HCT116 (cell line): ENCODE measurements around the gene GNG13. TPM values are rescaled to one million over a fixed set of nuclear protein-coding genes. Genes with fewer than 3 reads are reported as not detected.

ENCODE experiments used
- ATAC-seq: fragments of 200-7000 bp; cut with Tn5 transposase; 2 replicates; pipeline ENCODE4 v1.9.1; 2020; ENCODE audit warnings: mild to moderate bottlenecking, moderate library complexity
- BruUV-seq: library from RNA; stranded (reverse); fragments of 400-500 nt; replicated peaks from 2 replicates; lab custom pipeline; 2021; lab: Mats Ljungman, UMichigan
- CTCF ChIA-PET: fragments of 300-600 bp; sonication (Branson Sonifier 250); formaldehyde crosslinking; loops from one replicate; lab custom pipeline; 2021; ENCODE audit warnings: antibody characterized with exemption; lab: Charles Lee
- POLR2A ChIA-PET: fragments of 300-600, 350-600 bp; sonication (Branson Sonifier 250); formaldehyde crosslinking; loops from one replicate; lab custom pipeline; 2021; ENCODE audit warnings: antibody characterized with exemption; lab: Charles Lee
- RAD21 ChIA-PET, 2 experiments: fragments of 300-600 bp; sonication (Branson Sonifier 250); formaldehyde crosslinking; loops; one replicate each; lab custom pipeline; 2023; ENCODE audit warnings: low total read pairs in 2 of 2; ENCODE audit not compliant: uncharacterized antibody in 2 of 2, unreplicated experiment in 2 of 2, low non-redundant PET in 1 of 2; lab: Charles Lee
- DNase-seq: peaks from one replicate; pipeline ENCODE4 v3.0.0-alpha.2; 2010; ENCODE audit warnings: low read depth, low spot score
- H2AFZ ChIP-seq: fragments of 200-600 bp; shearing (Covaris generic), sonication (generic); 2 replicates; pipeline ENCODE4 v1.6.1; 2017; ENCODE audit warnings: low read depth, mixed run types, mixed read lengths, antibody characterized with exemption, low read length; ENCODE audit not compliant: poor library complexity, severe bottlenecking
- H3K27ac ChIP-seq: 2 replicates; pipeline ENCODE4 v1.5.1; 2012; ENCODE audit warnings: low read depth, low read length
- H3K27me3 ChIP-seq: fragments of 200-600 bp; sonication (generic); 2 replicates; pipeline ENCODE4 v1.6.1; 2016; ENCODE audit warnings: mixed run types, low read length, mixed read lengths; ENCODE audit not compliant: insufficient read depth
- H3K36me3 ChIP-seq, 2 experiments: fragments of 200-500 bp in 1 of 2; fragments of 200-600 bp in 1 of 2; sonication (Bioruptor generic) in 1 of 2; sonication (generic) in 1 of 2; 2 replicates each; pipeline versions ENCODE4 v1.5.1 to v1.6.1; 2014 to 2016; ENCODE audit warnings: low read length in 2 of 2, inconsistent platforms in 1 of 2, mixed read lengths in 1 of 2, mixed run types in 1 of 2; ENCODE audit not compliant: insufficient read depth in 2 of 2, control insufficient read depth in 1 of 2
- H3K4me1 ChIP-seq, 2 experiments: fragments of 200-600 bp in 1 of 2; sonication (generic) in 1 of 2; 2 replicates each; pipeline versions ENCODE4 v1.5.1 to v1.6.1; 2012 to 2017; ENCODE audit warnings: low read length in 2 of 2, inconsistent platforms in 1 of 2, mild to moderate bottlenecking in 1 of 2, mixed read lengths in 1 of 2, mixed run types in 1 of 2, moderate library complexity in 1 of 2; ENCODE audit not compliant: insufficient read depth in 2 of 2, control insufficient read depth in 1 of 2
- H3K4me2 ChIP-seq: fragments of 200-600 bp; sonication (generic); 2 replicates; pipeline ENCODE4 v1.6.1; 2017; ENCODE audit warnings: mixed run types, low read length, mixed read lengths
- H3K4me3 ChIP-seq, 2 experiments: fragments of 200-600 bp in 1 of 2; sonication (generic) in 1 of 2; replicated peaks in 1 of 2; 2 replicates each; pipeline ENCODE4 v1.5.1; 2011 to 2016; ENCODE audit warnings: low read length in 2 of 2, control low read depth in 1 of 2, low read depth in 1 of 2, mild to moderate bottlenecking in 1 of 2, mixed read lengths in 1 of 2, mixed run types in 1 of 2
- H3K79me2 ChIP-seq: fragments of 200-600 bp; sonication (generic); 2 replicates; pipeline ENCODE4 v1.6.1; 2017; ENCODE audit warnings: mild to moderate bottlenecking, mixed run types, low read length, moderate library complexity, mixed read lengths; ENCODE audit not compliant: insufficient read depth
- H3K9ac ChIP-seq: fragments of 200-600 bp; sonication (generic); 2 replicates; pipeline ENCODE4 v1.6.1; 2016; ENCODE audit warnings: low read length, mixed read lengths
- H3K9me2 ChIP-seq: fragments of 200-600 bp; sonication (generic), shearing (Covaris generic); 2 replicates; pipeline ENCODE4 v1.6.1; 2017; ENCODE audit warnings: mixed run types, mild to moderate bottlenecking, moderate library complexity; ENCODE audit not compliant: insufficient read depth
- H3K9me3 ChIP-seq, 2 experiments: fragments of 200-500 bp in 1 of 2; fragments of 200-600 bp in 1 of 2; sonication (Bioruptor generic) in 1 of 2; sonication (generic) in 1 of 2; 2 replicates each; pipeline ENCODE4 v1.6.1; 2014 to 2017; ENCODE audit warnings: low read length in 2 of 2, mixed read lengths in 2 of 2, inconsistent platforms in 1 of 2, low read depth in 1 of 2, mild to moderate bottlenecking in 1 of 2, mixed run types in 1 of 2, moderate library complexity in 1 of 2; ENCODE audit not compliant: control insufficient read depth in 1 of 2, insufficient read depth in 1 of 2
- H4K20me1 ChIP-seq: fragments of 200-600 bp; sonication (generic), shearing (Covaris generic); 2 replicates; pipeline ENCODE4 v1.6.1; 2017; ENCODE audit warnings: mixed run types, mild to moderate bottlenecking, moderate library complexity; ENCODE audit not compliant: insufficient read depth
- CBX3 ChIP-seq: IDR thresholded peaks from 2 replicates; pipeline ENCODE4 v1.6.1; 2012; ENCODE audit warnings: low read depth
- CEBPB ChIP-seq: IDR thresholded peaks from 2 replicates; pipeline ENCODE4 v1.6.1; 2012; ENCODE audit warnings: low read depth
- ELF1 ChIP-seq: IDR thresholded peaks from 2 replicates; pipeline ENCODE4 v1.6.1; 2012; ENCODE audit warnings: low read depth, borderline replicate concordance
- EZH2 ChIP-seq: fragments of 200-600 bp; sonication (generic); IDR thresholded peaks from 2 replicates; pipeline ENCODE4 v1.6.1; 2017; ENCODE audit warnings: antibody characterized with exemption, mixed run types
- JUND ChIP-seq: IDR thresholded peaks from 2 replicates; pipeline ENCODE4 v1.6.1; 2012
- POLR2A ChIP-seq: IDR thresholded peaks from 2 replicates; pipeline ENCODE4 v1.7.0; 2011; ENCODE audit warnings: borderline replicate concordance; ENCODE audit not compliant: insufficient read depth, insufficient read length; ENCODE audit errors: extremely low read depth
- POLR2AphosphoS5 ChIP-seq: IDR thresholded peaks from 2 replicates; pipeline ENCODE4 v1.6.1; 2011; ENCODE audit warnings: mild to moderate bottlenecking, low read depth, low read length, moderate library complexity
- RAD21 ChIP-seq: IDR thresholded peaks from 2 replicates; pipeline ENCODE4 v1.6.1; 2012; ENCODE audit warnings: low read depth, mild to moderate bottlenecking
- SIN3A ChIP-seq: IDR thresholded peaks from 2 replicates; pipeline ENCODE4 v1.6.1; 2012; ENCODE audit warnings: low read depth
- SRF ChIP-seq: IDR thresholded peaks from 2 replicates; pipeline ENCODE4 v1.6.1; 2012; ENCODE audit warnings: low read depth
- ZFX ChIP-seq: fragments of 450-650 bp; IDR thresholded peaks from 2 replicates; pipeline ENCODE4 v1.6.1; 2017
- intact Hi-C: fragments of 100-400 bp; cut with micrococcal nuclease; formaldehyde crosslinking; loops from 2 replicates; pipeline ENCODE4 v1.10.0; 2022
- total RNA-seq: library from RNA; stranded (reverse); gene quantifications from one replicate; pipeline ENCODE4 v1.2.1, GENCODE V29; 2021; ENCODE audit not compliant: unreplicated experiment
- TF ChIP-seq, protein P1 (sequence below): IDR thresholded peaks from 2 replicates; pipeline ENCODE4 v1.6.1; 2012; ENCODE audit warnings: low read depth
- TF ChIP-seq, protein P2 (sequence below): IDR thresholded peaks from 2 replicates; pipeline ENCODE4 v1.6.1; 2012
- TF ChIP-seq, protein P3 (sequence below), 3 experiments: fragments of 200-600 bp in 1 of 3; sonication (generic) in 1 of 3; IDR thresholded peaks in 2 of 3; conservative IDR thresholded peaks in 1 of 3; 2 replicates each; pipeline ENCODE4 v1.5.1; 2012 to 2017; ENCODE audit warnings: low read depth in 2 of 3, low read length in 2 of 3, antibody characterized with exemption in 1 of 3, borderline replicate concordance in 1 of 3, control low read depth in 1 of 3, mild to moderate bottlenecking in 1 of 3, mixed read lengths in 1 of 3, mixed run types in 1 of 3, moderate library complexity in 1 of 3; ENCODE audit not compliant: insufficient read depth in 1 of 3

The GNG13 gene
- total RNA-seq, 1 experiment from 2014 or later, result not detected

DNA sequence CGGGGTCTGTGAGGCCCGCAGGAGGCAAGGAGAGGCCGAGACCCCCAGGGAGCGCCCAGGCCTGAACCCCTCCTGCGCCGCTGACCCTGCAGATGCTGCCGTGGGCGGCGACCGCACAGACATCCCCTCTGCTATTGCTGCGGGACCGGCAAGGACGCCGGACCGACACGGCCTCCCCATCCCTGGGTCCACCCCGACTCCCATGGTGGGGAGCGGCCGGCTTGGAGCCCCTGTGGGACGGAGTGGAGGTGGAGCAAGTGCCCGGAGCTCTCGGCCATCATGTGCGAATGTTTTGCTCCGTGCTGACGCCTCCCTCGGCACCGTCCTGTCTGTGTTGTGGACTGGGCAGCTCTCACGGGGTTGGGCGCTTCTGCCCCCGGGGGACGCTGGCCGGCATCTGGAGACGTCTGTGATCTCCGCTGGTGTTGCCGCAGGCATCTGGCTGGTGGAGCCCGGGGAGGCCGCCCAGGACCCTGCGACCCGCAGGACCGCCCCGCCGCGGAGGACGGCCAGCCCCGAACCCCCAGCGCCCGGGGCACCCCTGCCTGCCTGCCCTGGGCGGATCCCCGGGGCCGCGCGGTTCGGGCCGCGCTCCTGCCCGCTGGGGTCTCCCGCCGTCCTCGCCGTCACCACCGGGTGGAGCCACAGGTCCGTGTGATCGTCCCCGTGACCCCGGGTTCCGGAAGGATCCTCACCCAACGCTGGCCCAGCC lies 12.8 kb upstream of the GNG13 start:
- CTCF ChIA-PET, result no interaction called here
- DNase-seq (no peak), ATAC-seq (peak; percentile 75)

DNA sequence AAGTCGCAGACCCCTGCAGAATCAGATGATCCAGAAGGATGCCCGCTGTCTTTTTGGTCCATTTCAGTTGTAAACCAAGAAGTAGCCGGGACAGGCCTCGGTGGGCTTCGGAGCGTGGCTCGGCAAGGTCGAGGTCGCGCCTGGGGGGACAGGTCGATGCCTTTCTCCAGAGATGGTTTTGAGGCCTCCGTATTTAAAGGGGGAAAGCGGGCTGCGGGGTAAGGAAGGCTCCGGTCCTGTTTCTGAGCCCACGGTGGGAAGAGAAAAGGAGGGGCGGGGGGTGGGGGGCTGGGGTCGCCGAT lies 7.5 kb upstream of the GNG13 start:
- DNase-seq, result no peak
- Histone ChIP-seq H3K9ac (peak overlapping the region; percentile 86), H3K9me3 (no peaks in the 10 kb centered on the region; a peak in 1 of 4 replicates), H3K27me3 (no peaks in the 10 kb centered on the region), H4K20me1 (no peaks in the 10 kb centered on the region), H3K4me2 (peak overlapping the region; percentile 93), H3K27ac (peak overlapping the region; percentile 99), H3K9me2 (no peaks in the 10 kb centered on the region), H2AFZ (peak overlapping the region; percentile 73), H3K36me3 (no peaks in the 10 kb centered on the region), H3K4me3 (peak overlapping the region; percentile 74 to 93)
- intact Hi-C loops, result no loop called here
- no peak for ATAC-seq
- CTCF ChIA-PET, result no interaction called here
- RAD21 ChIA-PET, result no interaction called here
- POLR2A ChIA-PET, result no interaction called here
- no peak for TF ChIP-seq CEBPB
- no peak for TF ChIP-seq ELF1
- TF ChIP-seq SIN3A, result no peak
- TF ChIP-seq POLR2A, result no peak
- TF ChIP-seq SRF, result no peak
- TF ChIP-seq RAD21, result no peak
- TF ChIP-seq EZH2, result no peak
- no peak for TF ChIP-seq ZFX
- TF ChIP-seq, protein P1, sequence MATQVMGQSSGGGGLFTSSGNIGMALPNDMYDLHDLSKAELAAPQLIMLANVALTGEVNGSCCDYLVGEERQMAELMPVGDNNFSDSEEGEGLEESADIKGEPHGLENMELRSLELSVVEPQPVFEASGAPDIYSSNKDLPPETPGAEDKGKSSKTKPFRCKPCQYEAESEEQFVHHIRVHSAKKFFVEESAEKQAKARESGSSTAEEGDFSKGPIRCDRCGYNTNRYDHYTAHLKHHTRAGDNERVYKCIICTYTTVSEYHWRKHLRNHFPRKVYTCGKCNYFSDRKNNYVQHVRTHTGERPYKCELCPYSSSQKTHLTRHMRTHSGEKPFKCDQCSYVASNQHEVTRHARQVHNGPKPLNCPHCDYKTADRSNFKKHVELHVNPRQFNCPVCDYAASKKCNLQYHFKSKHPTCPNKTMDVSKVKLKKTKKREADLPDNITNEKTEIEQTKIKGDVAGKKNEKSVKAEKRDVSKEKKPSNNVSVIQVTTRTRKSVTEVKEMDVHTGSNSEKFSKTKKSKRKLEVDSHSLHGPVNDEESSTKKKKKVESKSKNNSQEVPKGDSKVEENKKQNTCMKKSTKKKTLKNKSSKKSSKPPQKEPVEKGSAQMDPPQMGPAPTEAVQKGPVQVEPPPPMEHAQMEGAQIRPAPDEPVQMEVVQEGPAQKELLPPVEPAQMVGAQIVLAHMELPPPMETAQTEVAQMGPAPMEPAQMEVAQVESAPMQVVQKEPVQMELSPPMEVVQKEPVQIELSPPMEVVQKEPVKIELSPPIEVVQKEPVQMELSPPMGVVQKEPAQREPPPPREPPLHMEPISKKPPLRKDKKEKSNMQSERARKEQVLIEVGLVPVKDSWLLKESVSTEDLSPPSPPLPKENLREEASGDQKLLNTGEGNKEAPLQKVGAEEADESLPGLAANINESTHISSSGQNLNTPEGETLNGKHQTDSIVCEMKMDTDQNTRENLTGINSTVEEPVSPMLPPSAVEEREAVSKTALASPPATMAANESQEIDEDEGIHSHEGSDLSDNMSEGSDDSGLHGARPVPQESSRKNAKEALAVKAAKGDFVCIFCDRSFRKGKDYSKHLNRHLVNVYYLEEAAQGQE, result no peak
- TF ChIP-seq, protein P2, sequence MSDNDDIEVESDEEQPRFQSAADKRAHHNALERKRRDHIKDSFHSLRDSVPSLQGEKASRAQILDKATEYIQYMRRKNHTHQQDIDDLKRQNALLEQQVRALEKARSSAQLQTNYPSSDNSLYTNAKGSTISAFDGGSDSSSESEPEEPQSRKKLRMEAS, result no peak
- no peak for TF ChIP-seq CBX3
- no peak for TF ChIP-seq JUND
- TF ChIP-seq, all 23 proteins: peak for 0
- H3K4me1 ChIP-seq, result peaks cover 4 to 18% of the 10 kb centered on the region in 2 experiments; a peak in 3 of 4 replicates
- no TSS peak for BruUV-seq
- H3K79me2 ChIP-seq, result peaks cover 10% of the 10 kb centered on the region; the same call in 1 of the 2 replicates

More for the DNA sequence above, 12.8 kb upstream of the GNG13 start:
- Histone ChIP-seq H3K9ac (no peak overlapping the region), H3K9me2 (no peaks in the 10 kb centered on the region), H3K27ac (0 out of 2 replicates have a peak overlapping the region, but pooled peaks have one; percentile 17), H3K36me3 (no peaks in the 10 kb centered on the region), H3K4me2 (peak overlapping the region; percentile 32), H3K4me3 (no peak overlapping the region), H4K20me1 (no peaks in the 10 kb centered on the region), H3K79me2 (no peaks in the 10 kb centered on the region), H3K9me3 (no peaks in the 10 kb centered on the region; a peak in 1 of 4 replicates), H3K27me3 (no peaks in the 10 kb centered on the region), H3K4me1 (peaks cover 24 to 35% of the 10 kb centered on the region in 2 experiments), H2AFZ (no peak overlapping the region)
- intact Hi-C loops, result loop anchor here (1.0 kb wide), 1 partner anchor 242 kb away; no protein-coding TSS in a partner anchor
- TF ChIP-seq, protein P3, sequence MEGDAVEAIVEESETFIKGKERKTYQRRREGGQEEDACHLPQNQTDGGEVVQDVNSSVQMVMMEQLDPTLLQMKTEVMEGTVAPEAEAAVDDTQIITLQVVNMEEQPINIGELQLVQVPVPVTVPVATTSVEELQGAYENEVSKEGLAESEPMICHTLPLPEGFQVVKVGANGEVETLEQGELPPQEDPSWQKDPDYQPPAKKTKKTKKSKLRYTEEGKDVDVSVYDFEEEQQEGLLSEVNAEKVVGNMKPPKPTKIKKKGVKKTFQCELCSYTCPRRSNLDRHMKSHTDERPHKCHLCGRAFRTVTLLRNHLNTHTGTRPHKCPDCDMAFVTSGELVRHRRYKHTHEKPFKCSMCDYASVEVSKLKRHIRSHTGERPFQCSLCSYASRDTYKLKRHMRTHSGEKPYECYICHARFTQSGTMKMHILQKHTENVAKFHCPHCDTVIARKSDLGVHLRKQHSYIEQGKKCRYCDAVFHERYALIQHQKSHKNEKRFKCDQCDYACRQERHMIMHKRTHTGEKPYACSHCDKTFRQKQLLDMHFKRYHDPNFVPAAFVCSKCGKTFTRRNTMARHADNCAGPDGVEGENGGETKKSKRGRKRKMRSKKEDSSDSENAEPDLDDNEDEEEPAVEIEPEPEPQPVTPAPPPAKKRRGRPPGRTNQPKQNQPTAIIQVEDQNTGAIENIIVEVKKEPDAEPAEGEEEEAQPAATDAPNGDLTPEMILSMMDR (IDR thresholded peaks at IDR 0.05 in 2 of 3, conservative IDR thresholded peaks at IDR 0.05 in 1 of 3; ENCODE audit: borderline replicate concordance in 1 of 3, insufficient read depth in 1 of 3, low read depth in 2 of 3, low read length in 2 of 3), result peak in 2 of 3 experiments; percentile 51 to 62; a peak in 5 of 6 replicates
- TF ChIP-seq ZFX, result no peak
- no peak for TF ChIP-seq ELF1
- TF ChIP-seq POLR2AphosphoS5, result peak; percentile 22; the same call in 1 of the 2 replicates
- TF ChIP-seq CBX3, result no peak
- TF ChIP-seq RAD21, result peak; percentile 82
- BruUV-seq, result no TSS peak
- RAD21 ChIA-PET, result no interaction called here
- POLR2A ChIA-PET, result no interaction called here
